Endothelial cell of umbilical vein (primary cell): Measurements from ENCODE around the gene CYBA. TPM values are rescaled to one million over a fixed set of nuclear protein-coding genes. Genes with fewer than 3 reads are reported as not detected.

ENCODE experiments used
- BruUV-seq: library from RNA; stranded (reverse); fragments of 400-500 nt; replicated peaks from 2 replicates; lab custom pipeline; 2021; lab: Mats Ljungman, UMichigan
- CTCF ChIA-PET: fragments of 300-600, 350-600 bp; sonication (Branson Sonifier 250); formaldehyde crosslinking; loops from one replicate; lab custom pipeline; 2021; ENCODE audit warnings: antibody characterized with exemption, inconsistent platforms; lab: Charles Lee
- POLR2A ChIA-PET: fragments of 300-600, 350-600 bp; sonication (Branson Sonifier 250); formaldehyde crosslinking; loops from one replicate; lab custom pipeline; 2021; ENCODE audit warnings: antibody characterized with exemption, inconsistent platforms; lab: Charles Lee
- DNase-seq: peaks from one replicate; pipeline ENCODE4 v3.0.0-alpha.2; 2011; ENCODE audit warnings: low read depth, low spot score
- FAIRE-seq: peaks from 2 replicates; lab custom pipeline; 2011; peaks lifted over from hg19 to GRCh38; lab: Jason Lieb, UNC
- H2AFZ ChIP-seq: 2 replicates; pipeline ENCODE4 v1.6.0; 2012; ENCODE audit warnings: low read depth, low read length, control low read depth, inconsistent platforms
- H3K27ac ChIP-seq: 2 replicates; pipeline ENCODE4 v1.5.1; 2011; ENCODE audit warnings: low read depth, mild to moderate bottlenecking, control low read depth, low read length, moderate library complexity; ENCODE audit not compliant: insufficient read depth
- H3K27me3 ChIP-seq, 2 experiments: 2 replicates each; pipeline versions ENCODE4 v1.6.0 to v1.6.1; 2011; ENCODE audit warnings: low read length in 2 of 2, mixed read lengths in 1 of 2; ENCODE audit not compliant: control insufficient read depth in 2 of 2, insufficient read depth in 2 of 2
- H3K36me3 ChIP-seq, 2 experiments: 2 replicates in 1 of 2; 3 replicates in 1 of 2; pipeline ENCODE4 v1.5.1; 2011; ENCODE audit warnings: low read length in 2 of 2, mild to moderate bottlenecking in 1 of 2, moderate library complexity in 1 of 2; ENCODE audit not compliant: control insufficient read depth in 2 of 2, insufficient read depth in 2 of 2; ENCODE audit errors: extremely low read depth in 1 of 2
- H3K4me1 ChIP-seq: 3 replicates; pipeline ENCODE4 v1.5.1; 2011; ENCODE audit warnings: mild to moderate bottlenecking, low read length; ENCODE audit not compliant: control insufficient read depth, insufficient read depth; ENCODE audit errors: extremely low read depth
- H3K4me2 ChIP-seq: 2 replicates; pipeline ENCODE4 v1.6.1; 2011; ENCODE audit warnings: low read length, control low read depth, mixed read lengths; ENCODE audit not compliant: insufficient read depth
- H3K4me3 ChIP-seq, 3 experiments: fragments of 200-600 bp in 1 of 3; sonication (generic), shearing (Covaris generic) in 1 of 3; replicated peaks in 1 of 3; 2 replicates each; pipeline ENCODE4 v1.5.1; 2011 to 2016; ENCODE audit warnings: control low read depth in 3 of 3, low read length in 3 of 3, mild to moderate bottlenecking in 2 of 3, inconsistent platforms in 1 of 3, low read depth in 1 of 3, moderate library complexity in 1 of 3; ENCODE audit not compliant: insufficient read depth in 1 of 3
- H3K79me2 ChIP-seq: 2 replicates; pipeline ENCODE4 v1.6.0; 2012; ENCODE audit warnings: low read length, inconsistent platforms; ENCODE audit not compliant: control insufficient read depth, insufficient read depth
- H3K9ac ChIP-seq: replicated peaks from 2 replicates; pipeline ENCODE3; 2011; ENCODE audit warnings: low read length, control low read depth; ENCODE audit not compliant: insufficient read depth; ENCODE audit errors: extremely low read depth
- H3K9me1 ChIP-seq: replicated peaks from 3 replicates; pipeline ENCODE4 v1.6.0; 2011; ENCODE audit warnings: mild to moderate bottlenecking, low read length; ENCODE audit not compliant: control insufficient read depth, insufficient read depth; ENCODE audit errors: extremely low read depth
- H3K9me3 ChIP-seq: replicated peaks from 2 replicates; pipeline ENCODE4 v1.5.1; 2012; ENCODE audit warnings: low read length, inconsistent platforms; ENCODE audit not compliant: control insufficient read depth, insufficient read depth
- H4K20me1 ChIP-seq: replicated peaks from 2 replicates; pipeline ENCODE3; 2011; ENCODE audit warnings: mild to moderate bottlenecking, low read length; ENCODE audit not compliant: control insufficient read depth, insufficient read depth; ENCODE audit errors: extremely low read depth
- CTCF ChIP-seq, 2 donors: IDR thresholded peaks; 1 replicate in 1 of 2; 2 replicates in 1 of 2; pipeline ENCODE4 v1.5.1; 2011; ENCODE audit warnings: low read length in 2 of 2, mild to moderate bottlenecking in 2 of 2, moderate library complexity in 2 of 2, control low read depth in 1 of 2, inconsistent platforms in 1 of 2, low read depth in 1 of 2; ENCODE audit not compliant: insufficient read depth in 1 of 2; ENCODE audit errors: extremely low read depth in 1 of 2
- EZH2 ChIP-seq: IDR thresholded peaks from 2 replicates; pipeline ENCODE4 v1.6.1; 2012; ENCODE audit warnings: borderline replicate concordance, low read depth, mild to moderate bottlenecking, moderate library complexity, low read length, inconsistent platforms; ENCODE audit not compliant: severe bottlenecking
- FOS ChIP-seq: IDR thresholded peaks from 2 replicates; pipeline ENCODE4 v1.6.1; 2011; ENCODE audit warnings: mild to moderate bottlenecking, low read length, moderate library complexity, borderline replicate concordance; ENCODE audit not compliant: insufficient read depth
- GATA2 ChIP-seq: IDR thresholded peaks from 2 replicates; pipeline ENCODE4 v1.7.0; 2011; ENCODE audit warnings: low read depth, mild to moderate bottlenecking, moderate library complexity, mixed read lengths, low read length; ENCODE audit not compliant: insufficient read length, insufficient read depth
- JUN ChIP-seq: IDR thresholded peaks from 2 replicates; pipeline ENCODE4 v1.6.1; 2011; ENCODE audit warnings: borderline replicate concordance, low read depth; ENCODE audit not compliant: insufficient read length, insufficient read depth
- MAX ChIP-seq: IDR thresholded peaks from 2 replicates; pipeline ENCODE4 v1.6.1; 2011; ENCODE audit not compliant: insufficient read depth, insufficient read length
- MYC ChIP-seq: IDR thresholded peaks from one replicate; pipeline ENCODE4 v1.6.1; 2011; ENCODE audit warnings: mild to moderate bottlenecking, low read depth, low read length
- POLR2A ChIP-seq: IDR thresholded peaks from 2 replicates; pipeline ENCODE4 v1.6.1; 2012; ENCODE audit warnings: low read depth, mild to moderate bottlenecking, control low read depth, low read length
- POLR2AphosphoS5 ChIP-seq: IDR thresholded peaks from 2 replicates; pipeline ENCODE4 v1.6.1; 2012; ENCODE audit warnings: low read depth, mild to moderate bottlenecking, control low read depth, low read length, moderate library complexity; ENCODE audit not compliant: insufficient read depth
- dilution Hi-C: fragments of 300-500 bp; cut with MboI; formaldehyde crosslinking; loops from one replicate; pipeline ENCODE4 v1.15.0; 2019; ENCODE audit warnings: low sequenced_read_pairs; ENCODE audit not compliant: extremely low pct_ligation_motif_present
- intact Hi-C: fragments of 100-400 bp; cut with micrococcal nuclease; formaldehyde crosslinking; loops from one replicate; pipeline ENCODE4 v1.10.0; 2022
- polyA plus RNA-seq, 4 experiments: library from polyadenylated mRNA; depleted of rRNA in 3 of 4; stranded (reverse) in 3 of 4; unstranded in 1 of 4; fragments of >200 nt; gene quantifications; 2 replicates each; pipeline versions ENCODE4 v1.2.1 to v1.2.3, GENCODE V29; 2011 to 2012; ENCODE audit warnings: missing spikeins in 1 of 4
- total RNA-seq: library from RNA; stranded (reverse); gene quantifications from 2 replicates; pipeline ENCODE4 v1.2.3, GENCODE V29; 2021

The CYBA gene
- total and polyA plus RNA-seq, 2 donors (not counting 3 experiments of a cell fraction or from before 2014, with no cell fraction given): 37.0 to 77.3 TPM

- Histone ChIP-seq H3K9ac (no peak overlapping the region), H2AFZ (no peak overlapping the region), H3K9me3 (no peaks in the 10 kb centered on the region), H3K4me1 (no peaks in the 10 kb centered on the region), H3K4me2 (no peak overlapping the region), H4K20me1 (no peaks in the 10 kb centered on the region), H3K9me1 (no peaks in the 10 kb centered on the region), H3K27ac (no peak overlapping the region), H3K27me3 (no peaks in the 10 kb centered on the region), H3K36me3 (peaks cover 4 to 43% of the 10 kb centered on the region in 2 experiments), H3K4me3 (no peak overlapping the region), H3K79me2 (no peaks in the 10 kb centered on the region)
- BruUV-seq: no TSS peak
- FAIRE-seq (no peak), DNase-seq (no peak)
- ChIA-PET CTCF (no interaction called here), POLR2A (no interaction called here)
- intact Hi-C loops (no loop called here), dilution Hi-C loops (no loop called here)
- no peak for TF ChIP-seq JUN
- no peak for TF ChIP-seq MYC
- TF ChIP-seq MAX: no peak
- TF ChIP-seq POLR2A: no peak
- TF ChIP-seq EZH2: no peak
- TF ChIP-seq CTCF (IDR thresholded peaks at IDR 0.05; ENCODE audit: extremely low read depth in 1 of 2, insufficient read depth in 1 of 2, low read depth in 1 of 2, low read length in 2 of 2): no peak
- TF ChIP-seq GATA2: no peak
- no peak for TF ChIP-seq POLR2AphosphoS5
- no peak for TF ChIP-seq FOS
Observed at GRCh38 chr16:88600539-88600896, 50.3 kb downstream of the CYBA start.
